Measurements from ENCODE around the gene ALPK1. TPM values are rescaled to one million over a fixed set of nuclear protein-coding genes. Genes with fewer than 3 reads are reported as not detected.

Gene ALPK1
- total and polyA plus RNA-seq, 2 of the 8 experiments (the other 6 are each of a cell fraction or from before 2014, with no cell fraction given): 0.08 to 0.43 TPM

DNA sequence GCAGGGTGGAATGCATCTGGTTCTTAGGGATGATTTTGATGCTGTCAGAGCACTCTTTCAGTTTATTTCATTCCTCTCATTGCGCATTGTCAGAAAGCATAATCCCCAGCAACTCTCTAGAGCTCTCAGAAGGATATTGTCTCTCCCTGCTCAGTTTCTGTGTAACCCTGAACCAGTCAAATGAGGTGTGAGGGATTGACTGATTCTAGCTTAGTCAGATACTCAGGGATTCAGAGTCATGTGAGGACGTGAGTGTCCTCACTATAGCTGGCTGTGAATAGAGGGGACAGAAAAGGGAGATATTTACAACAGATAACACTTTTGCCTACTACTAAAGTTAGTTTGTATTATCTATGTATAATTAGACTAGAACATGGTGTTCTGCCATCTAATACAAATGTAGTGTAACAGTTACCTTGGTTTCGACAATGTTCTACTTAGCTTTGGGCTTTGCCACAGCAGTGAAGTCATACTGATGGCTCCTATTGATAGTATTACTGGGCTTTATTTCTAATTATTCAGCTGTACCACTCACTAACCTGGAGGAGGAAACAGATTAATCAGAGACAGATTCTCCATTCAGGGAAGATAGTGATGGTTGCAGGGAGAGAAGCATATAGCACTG, 46.0 kb upstream of the ALPK1 start:
- peaks cover 0 to 6% (median 2%) of the 10 kb centered on the region in 4 experiments; a peak in 3 of 7 replicates for H3K4me1 ChIP-seq (replicated peaks in 1 of 4; ENCODE audit: control insufficient read depth in 3 of 4, insufficient read depth in 4 of 4, low read length in 3 of 4)
- no peak overlapping the region for H3K9ac ChIP-seq (replicated peaks in 1 of 4; ENCODE audit: extremely low read depth in 1 of 4, low read depth in 3 of 4, low read length in 3 of 4)
- no peak overlapping the region for H4K91ac ChIP-seq (replicated peaks; ENCODE audit: insufficient read length, low read length)
- H2BK5ac ChIP-seq (ENCODE audit: low read depth, low read length): no peak overlapping the region
- H2BK20ac ChIP-seq (ENCODE audit: low read length): no peak overlapping the region
- DNase-seq (ENCODE audit: low read depth in 1 of 2, low spot score in 2 of 2) (no peak), FAIRE-seq (no peak)
- no peak overlapping the region for H3K4me3 ChIP-seq (ENCODE audit: extremely low read depth in 1 of 4, insufficient read depth in 2 of 4, low read depth in 3 of 4, low read length in 4 of 4)
- no peak overlapping the region for H2BK120ac ChIP-seq (replicated peaks; ENCODE audit: low read depth, low read length)
- H3K79me1 ChIP-seq (ENCODE audit: low read depth, low read length): 0 out of 2 replicates have a peak, but pooled peaks cover 2% of the 10 kb centered on the region
- WGBS, 2 experiments (ENCODE audit: extremely low coverage in 1 of 2, insufficient coverage in 1 of 2, insufficient read length in 1 of 2, insufficient replicate concordance in 2 of 2, low coverage in 1 of 2, low lambda C conversion rate in 2 of 2, missing lambda C conversion rate in 1 of 2): 92% methylated on average over 3 of the region's 3 CpGs; no CpG with 5 or more reads in 1 of the 2 experiments
- no peak overlapping the region for H3K18ac ChIP-seq (ENCODE audit: extremely low read depth, low read length)
- no peak overlapping the region for H3K14ac ChIP-seq (ENCODE audit: insufficient read length)
- no peak overlapping the region for H2BK15ac ChIP-seq (ENCODE audit: low read length)
- H3K9me3 ChIP-seq (ENCODE audit: insufficient read depth in 2 of 2, low read depth in 1 of 2, low read length in 1 of 2): no peaks in the 10 kb centered on the region
- POLR2A ChIA-PET (ENCODE audit: partially characterized antibody): interaction anchor here (1.1 to 1.3 kb wide), 2 partner anchors 9 to 19 kb away, joined by 4 read pairs; no protein-coding TSS in a partner anchor
- no peak overlapping the region for H3K4ac ChIP-seq (replicated peaks; ENCODE audit: insufficient read length, low read depth, low read length)
- H2BK12ac ChIP-seq (ENCODE audit: low read depth, low read length): no peak overlapping the region
- no peak overlapping the region for H2AK5ac ChIP-seq (ENCODE audit: low read depth, low read length)
- CTCF ChIA-PET (ENCODE audit: partially characterized antibody): interaction anchor here (0.6 to 3.2 kb wide), 6 partner anchors 10 to 152 kb away, joined by 3 to 15 read pairs (median 4); no protein-coding TSS in a partner anchor
- H3K23ac ChIP-seq (ENCODE audit: insufficient read length): no peak overlapping the region
- no peak overlapping the region; a peak in 1 of 4 replicates for H3K4me2 ChIP-seq (ENCODE audit: insufficient read depth in 1 of 2, low read depth in 2 of 2, low read length in 2 of 2)
- H3K36me3 ChIP-seq (ENCODE audit: control insufficient read depth in 2 of 4, insufficient read depth in 4 of 4, low read length in 3 of 4): peaks cover 0 to 4% (median 0%) of the 10 kb centered on the region in 4 experiments; a peak in 1 of 8 replicates
- no peaks in the 10 kb centered on the region for H3K27me3 ChIP-seq (replicated peaks in 1 of 4; ENCODE audit: control insufficient read depth in 3 of 4, extremely low read depth in 1 of 4, insufficient read depth in 3 of 4, low read length in 3 of 4)
- no peak overlapping the region for H2AFZ ChIP-seq (ENCODE audit: low read length)
- no peak overlapping the region for H3K56ac ChIP-seq (replicated peaks; ENCODE audit: insufficient read length, low read depth, low read length)
- no peak overlapping the region for H3K27ac ChIP-seq (ENCODE audit: low read depth, low read length)
- H3K79me2 ChIP-seq (ENCODE audit: control insufficient read depth in 1 of 2, insufficient read depth in 2 of 2, low read length in 2 of 2): peaks cover 0 to 51% of the 10 kb centered on the region in 2 experiments; a peak in 2 of 4 replicates
- H4K20me1 ChIP-seq (replicated peaks in 1 of 2; ENCODE audit: control insufficient read depth in 1 of 2, insufficient read depth in 2 of 2, low read length in 2 of 2): no peaks in the 10 kb centered on the region
- no peak overlapping the region for H4K5ac ChIP-seq (ENCODE audit: insufficient read length, low read depth, low read length)
- no peak overlapping the region for H4K8ac ChIP-seq (ENCODE audit: extremely low read depth, insufficient read depth, low read length)
- H3K23me2 ChIP-seq (ENCODE audit: low read depth, low read length): no peaks in the 10 kb centered on the region
- TF ChIP-seq KDM1A (IDR thresholded peaks at IDR 0.05; ENCODE audit: borderline replicate concordance, low read length): no peak
- TF ChIP-seq KDM4A (IDR thresholded peaks at IDR 0.05; ENCODE audit: low read depth, low read length, severe bottlenecking): no peak
- no peak for TF ChIP-seq RXRA (IDR thresholded peaks at IDR 0.05; ENCODE audit: insufficient read depth, low read depth, low read length)
- TF ChIP-seq CBX8 (IDR thresholded peaks at IDR 0.05; ENCODE audit: borderline replicate concordance, low read depth, low read length): no peak
- no peak for TF ChIP-seq POLR2A (IDR thresholded peaks at IDR 0.05; ENCODE audit: control extremely low read depth in 1 of 2, low read depth in 2 of 2, low read length in 2 of 2)
- no peak for TF ChIP-seq CBX5 (IDR thresholded peaks at IDR 0.05; ENCODE audit: low read depth, low read length)
- TF ChIP-seq, protein P1, sequence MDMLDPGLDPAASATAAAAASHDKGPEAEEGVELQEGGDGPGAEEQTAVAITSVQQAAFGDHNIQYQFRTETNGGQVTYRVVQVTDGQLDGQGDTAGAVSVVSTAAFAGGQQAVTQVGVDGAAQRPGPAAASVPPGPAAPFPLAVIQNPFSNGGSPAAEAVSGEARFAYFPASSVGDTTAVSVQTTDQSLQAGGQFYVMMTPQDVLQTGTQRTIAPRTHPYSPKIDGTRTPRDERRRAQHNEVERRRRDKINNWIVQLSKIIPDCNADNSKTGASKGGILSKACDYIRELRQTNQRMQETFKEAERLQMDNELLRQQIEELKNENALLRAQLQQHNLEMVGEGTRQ (IDR thresholded peaks at IDR 0.05; ENCODE audit: low read length): no peak
- no peak for TF ChIP-seq RBBP5 (IDR thresholded peaks at IDR 0.05; ENCODE audit: borderline replicate concordance, low read depth, low read length)
- TF ChIP-seq SIX5 (IDR thresholded peaks at IDR 0.05; ENCODE audit: low read depth, low read length): no peak
- no peak for TF ChIP-seq POU5F1 (IDR thresholded peaks at IDR 0.05; ENCODE audit: low read depth, low read length)
- TF ChIP-seq CEBPB (IDR thresholded peaks at IDR 0.05; ENCODE audit: low read depth, low read length): no peak
- no peak for TF ChIP-seq JUND (IDR thresholded peaks at IDR 0.05; ENCODE audit: low read length)
- no peak for TF ChIP-seq SP1 (IDR thresholded peaks at IDR 0.05; ENCODE audit: low read depth, low read length)
